Loucy (cell line): ENCODE results near the gene ATP10A.

Source experiments
- CTCF ChIP-seq: fragments of 200-600 bp; sonication (generic); conservative IDR thresholded peaks from 2 replicates; pipeline ENCODE4 v1.5.1; 2014; ENCODE audit warnings: mild to moderate bottlenecking, antibody characterized with exemption, low read length
- EZH2phosphoT487 ChIP-seq: fragments of 200-600 bp; IDR thresholded peaks from 2 replicates; pipeline ENCODE4 v1.6.1; 2018; ENCODE audit warnings: antibody characterized with exemption, mild to moderate bottlenecking, moderate library complexity, borderline replicate concordance

GRCh38 chr15:25663515-25663914 is 199.6 kb downstream of the ATP10A start:
- TF ChIP-seq CTCF: no peak
- TF ChIP-seq EZH2phosphoT487: no peak
